GM12891 (cell line): ENCODE data around the gene RALGAPA2.

Source experiments
- PAX5 ChIP-seq: IDR thresholded peaks from 2 replicates; pipeline ENCODE4 v1.6.1; 2011; ENCODE audit warnings: low read length, moderate library complexity, mild to moderate bottlenecking; ENCODE audit not compliant: insufficient read depth, severe bottlenecking
- SPI1 ChIP-seq: IDR thresholded peaks from 2 replicates; pipeline ENCODE4 v1.6.1; 2011; ENCODE audit warnings: low read depth, low read length, control low read depth

- TF ChIP-seq PAX5: no peak
- TF ChIP-seq SPI1: no peak
These were observed 275.8 kb downstream of the RALGAPA2 start for GRCh38 chr20:20436689-20437088.
